Stimulated activated CD4-positive, alpha-beta T cell treated with anti-CD3 and anti-CD28 coated beads, Interleukin-4, amount 100 ng/mL, for 4 hours (primary cell): ENCODE results near the gene VANGL1.

Source experiments
- DNase-seq, 2 experiments: peaks; one replicate each; pipeline ENCODE4 v3.0.0-alpha.2; 2020

The VANGL1 gene

DNA sequence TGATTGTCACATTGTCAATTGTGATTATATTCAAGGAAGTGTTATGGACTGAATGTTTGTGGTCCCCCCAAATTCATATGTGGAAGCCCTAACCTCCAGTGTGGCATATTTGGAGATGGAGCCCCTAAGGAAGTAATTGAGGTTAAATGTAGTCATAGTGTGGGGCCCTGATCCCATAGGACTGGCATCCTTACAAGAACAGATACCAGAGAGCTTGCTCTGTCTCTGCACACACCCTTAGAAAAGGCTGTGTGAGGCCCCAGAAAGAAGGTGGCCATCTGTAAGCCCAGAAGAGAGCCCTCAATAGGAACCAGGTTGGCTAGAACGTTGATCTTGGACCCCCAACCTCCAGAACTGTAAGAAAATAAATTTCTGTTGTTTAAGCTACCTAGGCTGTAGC lies 28.1 kb downstream of the VANGL1 start:
- no peak for DNase-seq

GRCh38 chr1:115670476-115671175 lies 28.9 kb downstream of the VANGL1 start:
- no peak for DNase-seq

DNA sequence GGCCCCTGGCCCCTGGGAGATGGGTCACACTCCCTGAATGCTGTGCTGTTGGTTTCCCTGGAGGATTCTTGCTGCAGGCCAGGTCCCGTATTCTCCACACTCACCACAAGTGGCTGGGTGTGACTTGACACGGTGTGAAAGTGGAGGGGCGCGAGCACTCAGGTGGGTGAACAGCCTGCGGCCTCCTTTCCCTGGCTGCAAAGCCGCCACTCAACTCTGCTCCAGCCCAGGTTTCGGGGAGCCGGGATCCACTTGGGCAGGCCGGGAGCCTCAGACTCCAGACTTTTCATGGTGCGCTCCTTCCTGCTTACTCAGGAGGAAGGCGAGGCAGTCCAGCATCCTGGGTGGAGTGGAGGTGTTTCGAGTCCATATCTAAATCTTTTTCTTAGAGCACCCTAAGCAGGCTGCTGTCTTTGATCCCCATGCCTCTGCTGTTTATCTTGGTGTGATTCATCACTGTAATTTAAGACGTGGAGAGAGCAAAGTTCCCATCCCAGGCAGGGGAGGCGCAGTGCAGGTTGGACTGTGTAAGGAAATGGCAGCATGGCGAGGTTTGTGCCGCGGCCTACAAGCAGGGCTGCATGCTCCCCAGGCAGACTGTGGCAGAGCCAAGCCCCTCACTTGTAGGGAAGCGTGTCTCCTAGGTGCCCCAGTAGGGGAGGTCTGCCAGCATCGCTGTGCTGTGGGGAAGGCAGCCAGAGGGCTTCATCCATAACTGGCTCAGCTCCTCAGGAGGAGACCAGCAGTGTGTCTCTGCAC lies 29.6 kb downstream of the VANGL1 start:
- DNase-seq: no peak

DNA sequence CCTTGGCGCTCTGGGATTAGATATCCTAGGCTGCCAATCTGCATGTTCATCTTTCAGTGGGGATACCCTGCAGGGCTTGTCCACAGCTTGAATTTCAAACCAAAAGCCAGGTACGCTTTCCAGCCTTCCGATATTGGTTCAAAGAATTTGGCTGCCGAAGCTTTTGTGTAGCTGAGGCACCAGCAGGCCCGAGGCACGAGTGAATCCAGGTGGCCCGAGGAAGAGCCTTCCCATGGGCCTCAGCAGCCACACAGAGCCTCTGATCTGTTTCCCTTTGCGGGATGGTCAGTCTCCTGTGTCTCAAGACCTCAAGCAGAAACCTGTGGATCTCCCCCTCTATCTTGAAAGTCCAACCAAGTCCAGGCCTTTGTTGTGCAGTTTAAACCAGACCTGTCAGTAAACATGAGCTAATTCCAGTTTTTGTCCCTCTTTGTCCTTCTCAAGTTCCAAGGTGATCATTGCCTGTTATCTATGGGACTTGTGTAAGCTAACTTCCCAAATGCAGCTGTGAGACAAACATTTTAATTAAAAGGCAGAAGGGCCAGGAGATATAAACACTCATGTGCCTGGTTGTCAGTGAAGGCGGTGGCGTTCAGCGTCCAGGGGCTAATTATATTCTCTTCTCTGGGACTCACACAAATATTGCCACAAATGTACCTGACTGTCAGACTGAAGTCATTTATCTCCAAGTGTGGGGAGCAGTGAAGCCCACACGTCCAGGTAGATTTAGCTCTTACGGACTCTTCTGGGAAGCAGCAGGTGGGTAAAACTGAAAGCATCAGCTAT lies 30.6 kb downstream of the VANGL1 start:
- no peak for DNase-seq

GRCh38 chr1:115676498-115677181 lies 34.9 kb downstream of the VANGL1 start:
- DNase-seq: no peak

- no peak for DNase-seq
Observed at GRCh38 chr1:115677182-115677555, 35.4 kb downstream of the VANGL1 start.

- no peak for DNase-seq
Observed at GRCh38 chr1:115677565-115677964, 35.8 kb downstream of the VANGL1 start.

DNA sequence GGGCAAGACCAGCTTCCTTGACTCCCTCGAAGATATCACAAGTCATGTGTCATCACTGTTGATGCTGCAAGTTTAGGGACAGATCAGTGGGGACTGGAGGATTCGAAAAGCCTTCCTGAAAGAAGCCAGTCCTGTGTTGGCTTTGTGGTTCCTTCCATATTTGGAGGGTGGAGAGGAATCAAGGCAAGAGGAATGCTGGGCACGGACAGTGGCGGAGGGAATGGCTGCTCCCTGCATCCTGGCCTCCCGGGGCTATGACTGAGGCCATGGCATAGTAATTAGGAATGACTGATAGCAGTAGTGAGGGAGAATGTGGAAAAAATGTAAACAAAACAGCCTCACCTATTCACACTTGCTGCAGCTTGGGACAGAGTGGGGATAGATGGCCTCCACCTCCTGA lies 36.4 kb downstream of the VANGL1 start:
- no peak for DNase-seq

DNA sequence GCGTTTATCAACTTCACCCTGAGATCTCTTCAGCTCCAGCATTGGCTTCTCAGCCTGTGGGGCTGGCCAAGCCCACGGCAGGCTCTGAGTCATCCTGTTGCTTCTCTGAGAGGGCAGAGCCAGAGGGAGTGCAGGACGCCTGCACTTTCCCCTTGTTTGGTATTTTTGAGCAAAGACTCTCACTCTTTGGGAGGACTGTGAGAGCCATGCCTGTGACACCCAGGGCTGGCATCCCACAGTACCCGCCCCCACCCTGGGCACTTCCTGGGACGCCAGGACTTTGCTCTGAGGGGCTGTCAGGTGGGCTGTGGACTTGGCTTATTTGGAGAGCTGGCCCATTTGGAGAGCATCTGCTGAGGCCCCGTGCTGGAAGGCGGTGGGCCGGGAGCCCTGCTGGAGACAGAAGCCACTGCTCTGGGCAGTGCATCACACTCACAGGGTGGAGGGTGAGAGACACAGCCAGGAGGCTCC lies 37.4 kb downstream of the VANGL1 start:
- no peak for DNase-seq

DNA sequence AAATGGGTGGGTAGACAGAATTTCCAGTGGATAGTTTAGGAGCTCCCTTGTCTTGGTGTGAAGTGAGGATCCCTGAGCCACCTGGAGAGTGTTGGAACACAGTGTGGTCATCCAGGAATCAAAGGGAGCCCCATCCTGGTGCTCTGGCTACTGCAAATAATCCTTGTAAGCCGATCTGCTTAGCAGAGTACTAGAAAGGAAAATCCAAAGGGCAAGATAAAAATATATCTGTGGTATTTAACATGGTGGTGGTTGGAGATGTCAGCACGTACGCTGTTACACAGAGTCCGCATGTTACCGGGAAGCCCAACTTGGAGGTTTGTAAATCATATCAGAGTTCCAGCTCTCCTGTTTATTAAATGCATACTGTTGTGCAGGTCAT lies 39.0 kb downstream of the VANGL1 start:
- DNase-seq: no peak

DNA sequence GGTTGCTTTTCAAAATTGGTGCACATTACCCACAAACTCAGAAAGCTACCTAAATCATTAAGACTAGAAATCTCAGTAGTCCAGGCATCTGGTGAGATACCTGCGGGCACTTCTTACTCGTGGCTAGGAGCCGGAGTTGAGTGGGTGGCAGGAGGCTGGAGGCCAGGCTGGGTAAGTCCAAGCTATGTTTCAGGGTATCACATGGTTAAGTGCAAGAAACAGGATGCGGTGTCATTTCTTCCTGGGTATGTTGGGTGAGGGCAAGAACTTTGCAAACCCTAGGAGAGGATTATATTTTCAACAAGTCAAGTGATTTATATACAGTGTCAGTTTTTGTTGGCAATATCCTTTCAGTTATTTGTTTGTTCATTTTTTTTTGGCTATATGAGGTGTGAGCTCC lies 41.0 kb downstream of the VANGL1 start:
- DNase-seq: no peak

DNA sequence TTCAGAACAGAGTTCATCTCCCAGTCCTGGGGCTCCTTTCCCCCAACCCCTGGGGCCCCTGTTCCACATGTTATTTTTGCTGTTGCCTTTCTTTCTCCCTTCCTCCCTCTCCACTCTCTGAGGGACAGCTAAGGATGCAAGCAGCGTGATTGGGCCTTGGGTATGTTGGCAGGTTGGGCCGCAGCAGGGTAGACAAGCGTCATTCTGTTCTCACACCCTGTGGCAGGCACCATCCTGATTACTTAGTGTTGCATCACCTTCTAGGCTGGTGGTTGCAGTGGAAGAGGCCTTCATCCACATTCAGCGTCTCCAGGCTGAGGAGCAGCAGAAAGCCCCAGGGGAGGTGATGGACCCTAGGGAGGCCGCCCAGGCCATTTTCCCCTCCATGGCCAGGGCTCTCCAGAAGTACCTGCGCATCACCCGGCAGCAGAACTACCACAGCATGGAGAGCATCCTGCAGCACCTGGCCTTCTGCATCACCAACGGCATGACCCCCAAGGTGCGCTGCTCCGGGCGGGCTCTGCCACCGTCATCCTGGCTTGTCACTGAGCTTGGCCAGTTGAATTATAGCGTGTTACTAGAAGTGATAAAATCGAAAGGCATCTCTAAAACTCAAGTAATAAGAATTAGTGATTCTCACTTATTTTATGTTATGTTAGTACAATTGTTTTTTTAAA lies 43.4 kb downstream of the VANGL1 start:
- DNase-seq: no peak

GRCh38 chr1:115687744-115688143 lies 46.0 kb downstream of the VANGL1 start:
- no peak for DNase-seq

- DNase-seq: no peak
Observed at GRCh38 chr1:115690972-115691371, 49.2 kb downstream of the VANGL1 start.

GRCh38 chr1:115692224-115692623 lies 50.5 kb downstream of the VANGL1 start:
- DNase-seq: no peak

DNA sequence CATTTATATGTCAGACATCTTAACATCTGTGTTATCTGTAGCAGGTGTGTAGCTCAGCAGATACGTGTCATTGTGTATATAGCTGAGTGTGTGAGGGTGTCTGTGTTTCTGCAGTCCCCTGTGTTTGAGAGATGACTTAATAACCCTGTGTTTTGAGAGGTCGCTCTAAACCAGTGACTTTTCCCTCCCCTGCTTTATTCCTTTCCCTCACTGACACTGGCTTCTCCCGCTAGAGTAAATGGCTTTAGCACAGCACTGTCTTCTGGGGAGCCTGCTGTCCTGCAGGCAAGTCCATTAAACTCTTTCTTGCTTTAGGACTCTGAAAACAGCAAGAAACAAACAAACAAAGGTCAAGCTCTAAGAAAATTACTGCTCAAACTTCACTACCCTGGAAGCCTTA lies 53.0 kb downstream of the VANGL1 start:
- no peak for DNase-seq

- DNase-seq: no peak
Observed at GRCh38 chr1:115697619-115698018, 55.8 kb downstream of the VANGL1 start.

DNA sequence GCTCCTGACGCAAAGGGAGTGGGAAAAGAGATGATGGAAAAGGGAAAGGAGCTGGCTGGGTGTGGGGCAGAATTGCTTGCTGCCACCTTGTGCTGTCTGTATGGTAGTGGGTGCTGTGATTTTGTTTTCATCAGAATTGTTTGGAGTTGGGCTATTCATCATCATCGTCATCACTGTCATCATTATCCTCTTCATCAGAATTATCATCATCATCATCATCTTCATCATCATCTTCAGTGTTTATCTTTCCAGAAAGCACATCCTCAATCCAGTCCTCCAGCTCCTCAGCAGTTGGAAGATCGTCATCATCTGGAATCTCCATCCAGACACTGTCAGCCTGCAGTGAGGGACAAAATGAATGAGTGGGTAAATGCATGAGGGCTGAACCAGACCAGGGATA lies 59.3 kb downstream of the VANGL1 start:
- DNase-seq: no peak

- DNase-seq: no peak
Observed at GRCh38 chr1:115702959-115703358, 61.2 kb downstream of the VANGL1 start.

- no peak for DNase-seq
Observed at GRCh38 chr1:115705085-115705951, 63.5 kb downstream of the VANGL1 start.

DNA sequence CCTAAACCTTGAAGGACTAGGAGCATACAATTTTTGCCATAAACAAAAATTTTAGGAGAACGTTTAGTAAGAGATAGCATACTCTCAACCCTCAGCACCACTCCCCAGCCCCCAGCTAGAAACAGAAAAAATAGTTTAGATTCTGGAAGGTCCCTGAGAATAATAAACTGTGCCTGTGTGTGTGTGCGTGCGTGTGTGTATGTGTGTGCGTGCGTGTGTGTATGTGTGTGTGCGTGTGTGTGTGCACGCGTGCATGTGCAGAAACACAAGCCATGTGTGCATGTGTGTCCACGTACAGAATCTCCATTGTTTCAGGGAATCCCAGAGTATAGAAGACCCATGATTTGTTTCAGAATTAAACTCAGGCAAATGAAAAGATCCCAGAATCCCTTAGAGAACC lies 64.2 kb downstream of the VANGL1 start:
- DNase-seq: no peak
